ENCODE data around the gene HLA-DMA. TPM values are rescaled to one million over a fixed set of nuclear protein-coding genes. Genes with fewer than 3 reads are reported as not detected.

HLA-DMA gene
- total and polyA plus RNA-seq, 9 of the 15 experiments (the other 6 are each of a cell fraction or from before 2014, with no cell fraction given), result 0.13 to 0.83 (median 0.51) TPM

GRCh38 chr6:32967151-32968091 is 14.5 kb upstream of the HLA-DMA start (continued):
- TF ChIP-seq, protein P1, sequence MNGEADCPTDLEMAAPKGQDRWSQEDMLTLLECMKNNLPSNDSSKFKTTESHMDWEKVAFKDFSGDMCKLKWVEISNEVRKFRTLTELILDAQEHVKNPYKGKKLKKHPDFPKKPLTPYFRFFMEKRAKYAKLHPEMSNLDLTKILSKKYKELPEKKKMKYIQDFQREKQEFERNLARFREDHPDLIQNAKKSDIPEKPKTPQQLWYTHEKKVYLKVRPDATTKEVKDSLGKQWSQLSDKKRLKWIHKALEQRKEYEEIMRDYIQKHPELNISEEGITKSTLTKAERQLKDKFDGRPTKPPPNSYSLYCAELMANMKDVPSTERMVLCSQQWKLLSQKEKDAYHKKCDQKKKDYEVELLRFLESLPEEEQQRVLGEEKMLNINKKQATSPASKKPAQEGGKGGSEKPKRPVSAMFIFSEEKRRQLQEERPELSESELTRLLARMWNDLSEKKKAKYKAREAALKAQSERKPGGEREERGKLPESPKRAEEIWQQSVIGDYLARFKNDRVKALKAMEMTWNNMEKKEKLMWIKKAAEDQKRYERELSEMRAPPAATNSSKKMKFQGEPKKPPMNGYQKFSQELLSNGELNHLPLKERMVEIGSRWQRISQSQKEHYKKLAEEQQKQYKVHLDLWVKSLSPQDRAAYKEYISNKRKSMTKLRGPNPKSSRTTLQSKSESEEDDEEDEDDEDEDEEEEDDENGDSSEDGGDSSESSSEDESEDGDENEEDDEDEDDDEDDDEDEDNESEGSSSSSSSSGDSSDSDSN (IDR thresholded peaks at IDR 0.05; ENCODE audit: borderline replicate concordance in 1 of 2, low read depth in 2 of 2, low read length in 2 of 2), result no peak
- TF ChIP-seq TRIM28 (IDR thresholded peaks at IDR 0.05) (no peak), FOXA1 (IDR thresholded peaks at IDR 0.05; ENCODE audit: borderline replicate concordance) (no peak), THRAP3 (IDR thresholded peaks at IDR 0.05; ENCODE audit: borderline replicate concordance) (no peak; the same call in 1 of the 2 replicates), POLR2AphosphoS5 (IDR thresholded peaks at IDR 0.05; ENCODE audit: control insufficient read depth, insufficient read depth, low read depth, low read length) (no peak), ZNF668 (CRISPR knock-in tag; IDR thresholded peaks at IDR 0.05) (0 out of 2 replicates have a peak, but pooled peaks have one; percentile 55), MCM5 (IDR thresholded peaks at IDR 0.05; ENCODE audit: low read depth) (no peak), SMARCA5 (IDR thresholded peaks at IDR 0.05) (no peak; the same call in 1 of the 2 replicates), CBFB (CRISPR knock-in tag; IDR thresholded peaks at IDR 0.05) (no peak), SRF (CRISPR knock-in tag; IDR thresholded peaks at IDR 0.05) (no peak), TEAD2 (tag; IDR thresholded peaks at IDR 0.05) (no peak), RHOXF2B (CRISPR knock-in tag; conservative IDR thresholded peaks at IDR 0.05) (no peak), LEF1 (IDR thresholded peaks at IDR 0.05) (no peak), SMARCE1 (IDR thresholded peaks at IDR 0.05) (0 out of 2 replicates have a peak, but pooled peaks have one; percentile 8), ZNF316 (IDR thresholded peaks at IDR 0.05) (0 out of 2 replicates have a peak, but pooled peaks have one; percentile 1), BDP1 (IDR thresholded peaks at IDR 0.05; ENCODE audit: insufficient read depth, insufficient read length) (no peak), SAFB2 (IDR thresholded peaks at IDR 0.05; ENCODE audit: borderline replicate concordance, low read depth, low read length, severe bottlenecking) (no peak), PML (IDR thresholded peaks at IDR 0.05; ENCODE audit: low read length) (0 out of 2 replicates have a peak, but pooled peaks have one; percentile 2)
- TF ChIP-seq, protein P2, sequence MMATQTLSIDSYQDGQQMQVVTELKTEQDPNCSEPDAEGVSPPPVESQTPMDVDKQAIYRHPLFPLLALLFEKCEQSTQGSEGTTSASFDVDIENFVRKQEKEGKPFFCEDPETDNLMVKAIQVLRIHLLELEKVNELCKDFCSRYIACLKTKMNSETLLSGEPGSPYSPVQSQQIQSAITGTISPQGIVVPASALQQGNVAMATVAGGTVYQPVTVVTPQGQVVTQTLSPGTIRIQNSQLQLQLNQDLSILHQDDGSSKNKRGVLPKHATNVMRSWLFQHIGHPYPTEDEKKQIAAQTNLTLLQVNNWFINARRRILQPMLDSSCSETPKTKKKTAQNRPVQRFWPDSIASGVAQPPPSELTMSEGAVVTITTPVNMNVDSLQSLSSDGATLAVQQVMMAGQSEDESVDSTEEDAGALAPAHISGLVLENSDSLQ (IDR thresholded peaks at IDR 0.05), result no peak; the same call in 1 of the 2 replicates
- TF ChIP-seq, protein P3, sequence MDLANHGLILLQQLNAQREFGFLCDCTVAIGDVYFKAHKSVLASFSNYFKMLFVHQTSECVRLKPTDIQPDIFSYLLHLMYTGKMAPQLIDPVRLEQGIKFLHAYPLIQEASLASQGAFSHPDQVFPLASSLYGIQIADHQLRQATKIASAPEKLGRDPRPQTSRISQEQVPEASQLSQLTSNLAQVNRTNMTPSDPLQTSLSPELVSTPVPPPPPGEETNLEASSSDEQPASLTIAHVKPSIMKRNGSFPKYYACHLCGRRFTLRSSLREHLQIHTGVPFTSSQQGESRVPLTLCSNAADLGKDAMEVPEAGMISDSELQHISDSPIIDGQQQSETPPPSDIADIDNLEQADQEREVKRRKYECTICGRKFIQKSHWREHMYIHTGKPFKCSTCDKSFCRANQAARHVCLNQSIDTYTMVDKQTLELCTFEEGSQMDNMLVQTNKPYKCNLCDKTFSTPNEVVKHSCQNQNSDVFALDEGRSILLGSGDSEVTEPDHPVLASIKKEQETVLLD (IDR thresholded peaks at IDR 0.05), result 0 out of 2 replicates have a peak, but pooled peaks have one; percentile 10
- TF ChIP-seq, protein P4, sequence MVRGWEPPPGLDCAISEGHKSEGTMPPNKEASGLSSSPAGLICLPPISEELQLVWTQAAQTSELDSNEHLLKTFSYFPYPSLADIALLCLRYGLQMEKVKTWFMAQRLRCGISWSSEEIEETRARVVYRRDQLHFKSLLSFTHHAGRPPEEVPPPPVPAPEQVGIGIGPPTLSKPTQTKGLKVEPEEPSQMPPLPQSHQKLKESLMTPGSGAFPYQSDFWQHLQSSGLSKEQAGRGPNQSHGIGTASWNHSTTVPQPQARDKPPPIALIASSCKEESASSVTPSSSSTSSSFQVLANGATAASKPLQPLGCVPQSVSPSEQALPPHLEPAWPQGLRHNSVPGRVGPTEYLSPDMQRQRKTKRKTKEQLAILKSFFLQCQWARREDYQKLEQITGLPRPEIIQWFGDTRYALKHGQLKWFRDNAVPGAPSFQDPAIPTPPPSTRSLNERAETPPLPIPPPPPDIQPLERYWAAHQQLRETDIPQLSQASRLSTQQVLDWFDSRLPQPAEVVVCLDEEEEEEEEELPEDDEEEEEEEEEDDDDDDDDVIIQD (CRISPR knock-in tag; IDR thresholded peaks at IDR 0.05), result no peak

Data from K562 (cell line).